ENCODE results near the gene MTIF3.
"Not testable (repeated sequence)": the region's sequence is repeated elsewhere in the genome, so short reads cannot be mapped to it uniquely, and the experiment has no call there.

Gene MTIF3

GRCh38 chr13:27403203-27403678, 47.1 kb downstream of the MTIF3 start:
- Histone ChIP-seq H3K4me3 (ENCODE audit: insufficient read length, low read depth) (no peak overlapping the region), H3K27me3 (ENCODE audit: insufficient read depth, insufficient read length) (no peaks in the 10 kb centered on the region), H3K9ac (ENCODE audit: insufficient read length, low read depth) (no peak overlapping the region), H3K4me1 (ENCODE audit: insufficient read depth, insufficient read length) (no peaks in the 10 kb centered on the region), H3K36me3 (ENCODE audit: insufficient read depth, insufficient read length, low read length) (no peaks in the 10 kb centered on the region), H3K9me3 (ENCODE audit: insufficient read depth, low read length) (no peaks in the 10 kb centered on the region)
- DNase-seq (ENCODE audit: low read depth, low spot score) = no peak
- no peak for TF ChIP-seq YY1 (IDR thresholded peaks at IDR 0.05; ENCODE audit: insufficient read depth, insufficient read length)
- TF ChIP-seq SUZ12 (IDR thresholded peaks at IDR 0.05; ENCODE audit: extremely low read depth, insufficient read depth, insufficient read length) = no peak
- TF ChIP-seq ZNF274 (IDR thresholded peaks at IDR 0.05; ENCODE audit: low read depth, low read length) = no peak

DNA sequence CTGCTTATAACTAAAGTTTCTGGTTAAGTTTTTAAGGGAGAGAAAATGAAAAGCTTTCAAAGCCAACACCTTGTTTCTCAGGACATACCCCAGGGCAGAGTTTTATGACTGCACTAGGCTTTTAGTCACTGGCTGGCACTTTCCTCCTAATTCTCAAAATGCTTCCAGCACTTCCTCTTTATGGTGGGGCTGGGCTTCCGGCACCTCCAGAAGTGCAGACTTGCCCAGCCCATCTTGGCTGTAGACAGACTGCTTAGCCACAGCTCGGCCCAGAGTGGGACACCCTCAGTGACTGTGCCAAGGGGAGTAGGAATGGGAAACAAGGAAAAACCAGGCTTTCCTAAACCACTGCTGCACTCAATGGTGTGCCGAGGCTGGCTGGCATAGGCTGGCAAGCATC, 49.2 kb downstream of the MTIF3 start:
- H3K4me1 ChIP-seq (ENCODE audit: insufficient read depth, insufficient read length) = no peaks in the 10 kb centered on the region
- H3K9ac ChIP-seq (ENCODE audit: insufficient read length, low read depth) = no peak overlapping the region
- H3K9me3 ChIP-seq (ENCODE audit: insufficient read depth, low read length) = no peaks in the 10 kb centered on the region
- H3K4me3 ChIP-seq (ENCODE audit: insufficient read length, low read depth) = no peak overlapping the region
- no peaks in the 10 kb centered on the region for H3K27me3 ChIP-seq (ENCODE audit: insufficient read depth, insufficient read length)
- DNase-seq (ENCODE audit: low read depth, low spot score) = no peak
- H3K36me3 ChIP-seq (ENCODE audit: insufficient read depth, insufficient read length, low read length) = no peaks in the 10 kb centered on the region
- no peak for TF ChIP-seq ZNF274 (IDR thresholded peaks at IDR 0.05; ENCODE audit: low read depth, low read length)
- no peak for TF ChIP-seq YY1 (IDR thresholded peaks at IDR 0.05; ENCODE audit: insufficient read depth, insufficient read length)
- TF ChIP-seq SUZ12 (IDR thresholded peaks at IDR 0.05; ENCODE audit: extremely low read depth, insufficient read depth, insufficient read length) = no peak

- not testable (repeated sequence) for H3K4me3 ChIP-seq (ENCODE audit: insufficient read length, low read depth); H3K9me3 ChIP-seq (ENCODE audit: insufficient read depth, low read length); DNase-seq (ENCODE audit: low read depth, low spot score); H3K27me3 ChIP-seq (ENCODE audit: insufficient read depth, insufficient read length); H3K4me1 ChIP-seq (ENCODE audit: insufficient read depth, insufficient read length); H3K36me3 ChIP-seq (ENCODE audit: insufficient read depth, insufficient read length, low read length); H3K9ac ChIP-seq (ENCODE audit: insufficient read length, low read depth)
Observed at GRCh38 chr13:27400405-27400804, 50.0 kb downstream of the MTIF3 start.

DNA sequence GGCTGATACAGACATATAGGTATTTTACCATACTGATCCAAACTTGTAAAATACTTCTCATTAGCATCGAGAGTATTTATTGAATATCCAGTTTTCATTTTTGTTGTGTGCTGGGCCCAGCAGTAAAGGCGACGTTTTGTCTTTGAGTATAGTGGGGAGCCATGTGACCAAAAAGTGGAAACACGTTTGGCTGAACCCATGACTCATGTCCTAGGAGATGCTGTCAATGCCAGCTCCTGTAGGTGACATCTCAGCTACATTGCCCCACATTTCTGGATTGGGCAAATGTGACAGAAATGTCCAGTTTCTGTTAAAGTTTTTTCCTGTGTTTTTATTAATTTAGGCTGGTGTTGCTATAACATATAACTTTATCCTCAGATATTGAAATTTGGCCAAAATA, 52.0 kb downstream of the MTIF3 start:
- H3K27me3 ChIP-seq (ENCODE audit: insufficient read depth, insufficient read length) = no peaks in the 10 kb centered on the region
- no peaks in the 10 kb centered on the region for H3K9me3 ChIP-seq (ENCODE audit: insufficient read depth, low read length)
- H3K4me3 ChIP-seq (ENCODE audit: insufficient read length, low read depth) = no peak overlapping the region
- no peak for DNase-seq (ENCODE audit: low read depth, low spot score)
- H3K9ac ChIP-seq (ENCODE audit: insufficient read length, low read depth) = no peak overlapping the region
- TF ChIP-seq ZNF274 (IDR thresholded peaks at IDR 0.05; ENCODE audit: low read depth, low read length) = no peak
- no peak for TF ChIP-seq YY1 (IDR thresholded peaks at IDR 0.05; ENCODE audit: insufficient read depth, insufficient read length)
- TF ChIP-seq SUZ12 (IDR thresholded peaks at IDR 0.05; ENCODE audit: extremely low read depth, insufficient read depth, insufficient read length) = no peak
- no peaks in the 10 kb centered on the region for H3K4me1 ChIP-seq (ENCODE audit: insufficient read depth, insufficient read length)
- no peaks in the 10 kb centered on the region for H3K36me3 ChIP-seq (ENCODE audit: insufficient read depth, insufficient read length, low read length)

- Histone ChIP-seq H3K4me3 (ENCODE audit: insufficient read length, low read depth) (no peak overlapping the region), H3K9me3 (ENCODE audit: insufficient read depth, low read length) (no peaks in the 10 kb centered on the region), H3K4me1 (ENCODE audit: insufficient read depth, insufficient read length) (no peaks in the 10 kb centered on the region), H3K9ac (ENCODE audit: insufficient read length, low read depth) (no peak overlapping the region), H3K36me3 (ENCODE audit: insufficient read depth, insufficient read length, low read length) (no peaks in the 10 kb centered on the region), H3K27me3 (ENCODE audit: insufficient read depth, insufficient read length) (no peaks in the 10 kb centered on the region)
- TF ChIP-seq SUZ12 (IDR thresholded peaks at IDR 0.05; ENCODE audit: extremely low read depth, insufficient read depth, insufficient read length) (no peak), YY1 (IDR thresholded peaks at IDR 0.05; ENCODE audit: insufficient read depth, insufficient read length) (no peak), ZNF274 (IDR thresholded peaks at IDR 0.05; ENCODE audit: low read depth, low read length) (no peak)
- DNase-seq (ENCODE audit: low read depth, low spot score) = no peak
Observed at GRCh38 chr13:27396252-27396846, 54.0 kb downstream of the MTIF3 start.

GRCh38 chr13:27395007-27395510, 55.3 kb downstream of the MTIF3 start:
- no peaks in the 10 kb centered on the region for H3K36me3 ChIP-seq (ENCODE audit: insufficient read depth, insufficient read length, low read length)
- no peak for TF ChIP-seq SUZ12 (IDR thresholded peaks at IDR 0.05; ENCODE audit: extremely low read depth, insufficient read depth, insufficient read length)
- no peak for TF ChIP-seq ZNF274 (IDR thresholded peaks at IDR 0.05; ENCODE audit: low read depth, low read length)
- TF ChIP-seq YY1 (IDR thresholded peaks at IDR 0.05; ENCODE audit: insufficient read depth, insufficient read length) = no peak
- no peak overlapping the region for H3K4me3 ChIP-seq (ENCODE audit: insufficient read length, low read depth)
- DNase-seq (ENCODE audit: low read depth, low spot score) = no peak
- no peaks in the 10 kb centered on the region for H3K27me3 ChIP-seq (ENCODE audit: insufficient read depth, insufficient read length)
- no peak overlapping the region for H3K9ac ChIP-seq (ENCODE audit: insufficient read length, low read depth)
- H3K9me3 ChIP-seq (ENCODE audit: insufficient read depth, low read length) = no peaks in the 10 kb centered on the region
- no peaks in the 10 kb centered on the region for H3K4me1 ChIP-seq (ENCODE audit: insufficient read depth, insufficient read length)

DNA sequence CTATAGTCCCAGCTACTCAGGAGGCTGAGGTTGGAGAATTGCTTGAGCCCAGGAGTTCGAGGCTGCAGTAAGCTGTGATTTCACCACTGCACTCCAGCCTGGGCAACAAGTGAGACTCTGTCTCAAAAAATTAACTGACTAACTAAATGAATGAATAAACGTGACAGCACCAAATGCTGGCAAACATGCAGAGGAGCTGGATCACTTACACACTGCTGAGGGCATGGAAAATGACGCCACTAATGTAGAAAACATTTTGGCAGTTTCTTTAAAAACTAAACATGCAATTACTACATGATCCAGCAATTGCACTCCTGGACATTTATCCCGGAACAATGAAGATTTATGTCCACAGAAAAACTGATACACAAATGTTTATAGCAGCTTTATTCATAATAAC, 57.3 kb downstream of the MTIF3 start:
- no peaks in the 10 kb centered on the region for H3K27me3 ChIP-seq (ENCODE audit: insufficient read depth, insufficient read length)
- H3K36me3 ChIP-seq (ENCODE audit: insufficient read depth, insufficient read length, low read length) = no peaks in the 10 kb centered on the region
- H3K9me3 ChIP-seq (ENCODE audit: insufficient read depth, low read length) = no peaks in the 10 kb centered on the region
- TF ChIP-seq ZNF274 (IDR thresholded peaks at IDR 0.05; ENCODE audit: low read depth, low read length) (no peak), SUZ12 (IDR thresholded peaks at IDR 0.05; ENCODE audit: extremely low read depth, insufficient read depth, insufficient read length) (no peak), YY1 (IDR thresholded peaks at IDR 0.05; ENCODE audit: insufficient read depth, insufficient read length) (no peak)
- H3K4me1 ChIP-seq (ENCODE audit: insufficient read depth, insufficient read length) = no peaks in the 10 kb centered on the region
- no peak overlapping the region for H3K4me3 ChIP-seq (ENCODE audit: insufficient read length, low read depth)
- no peak overlapping the region for H3K9ac ChIP-seq (ENCODE audit: insufficient read length, low read depth)
- DNase-seq (ENCODE audit: low read depth, low spot score) = no peak

All from NT2/D1 (cell line).